Loucy (cell line): Measurements from ENCODE around the gene ASB10.

Experiments used
- H2AFZ ChIP-seq: fragments of 200-600 bp; sonication (generic); 2 replicates; pipeline ENCODE4 v1.6.0; 2016; ENCODE audit warnings: antibody characterized with exemption, mild to moderate bottlenecking, low read length, moderate library complexity
- H3F3A ChIP-seq: fragments of 200-600 bp; 2 replicates; pipeline ENCODE4 v1.6.0; 2016; ENCODE audit warnings: antibody characterized with exemption, low read depth, mild to moderate bottlenecking
- H3K27me3 ChIP-seq: fragments of 200-600 bp; sonication (generic); 2 replicates; pipeline ENCODE4 v1.6.1; 2014; ENCODE audit warnings: low read length, mild to moderate bottlenecking; ENCODE audit not compliant: insufficient read depth, poor library complexity, severe bottlenecking
- H3K36me3 ChIP-seq: fragments of 200-600 bp; sonication (generic); 2 replicates; pipeline ENCODE4 v1.6.1; 2016; ENCODE audit warnings: low read length; ENCODE audit not compliant: insufficient read depth
- H3K4me1 ChIP-seq: fragments of 200-600 bp; sonication (generic); 2 replicates; pipeline ENCODE4 v1.5.1; 2014; ENCODE audit warnings: low read length, mild to moderate bottlenecking; ENCODE audit not compliant: insufficient read depth, poor library complexity, severe bottlenecking
- H3K4me2 ChIP-seq: fragments of 200-600 bp; sonication (generic); 2 replicates; pipeline ENCODE4 v1.6.0; 2014; ENCODE audit warnings: antibody characterized with exemption, low read length, low read depth, mild to moderate bottlenecking; ENCODE audit not compliant: poor library complexity, severe bottlenecking
- H3K4me3 ChIP-seq: fragments of 200-600 bp; sonication (generic); 2 replicates; pipeline ENCODE4 v1.5.1; 2014; ENCODE audit warnings: low read length, mild to moderate bottlenecking, mixed read lengths; ENCODE audit not compliant: poor library complexity, severe bottlenecking
- H3K79me2 ChIP-seq: fragments of 200-600 bp; sonication (generic); 2 replicates; pipeline ENCODE4 v1.6.1; 2014; ENCODE audit warnings: low read length; ENCODE audit not compliant: insufficient read depth
- H3K9ac ChIP-seq: fragments of 200-600 bp; sonication (generic); 2 replicates; pipeline ENCODE4 v1.6.0; 2014; ENCODE audit warnings: mild to moderate bottlenecking, low read depth, low read length, moderate library complexity; ENCODE audit not compliant: poor library complexity, severe bottlenecking
- H3K9me2 ChIP-seq: fragments of 200-600 bp; sonication (generic); replicated peaks from 2 replicates; pipeline ENCODE4 v1.6.1; 2016; ENCODE audit warnings: low read depth, low read length, mixed read lengths
- H3K9me3 ChIP-seq: fragments of 200-600 bp; sonication (generic); 2 replicates; pipeline ENCODE4 v1.6.1; 2014; ENCODE audit warnings: mild to moderate bottlenecking, antibody characterized with exemption, low read length, low read depth; ENCODE audit not compliant: insufficient read depth
- H4K20me1 ChIP-seq: fragments of 200-600 bp; sonication (generic); 2 replicates; pipeline ENCODE4 v1.6.0; 2014; ENCODE audit warnings: antibody characterized with exemption, low read length, mild to moderate bottlenecking; ENCODE audit not compliant: insufficient read depth, poor library complexity, severe bottlenecking
- EZH2phosphoT487 ChIP-seq: fragments of 200-600 bp; IDR thresholded peaks from 2 replicates; pipeline ENCODE4 v1.6.1; 2018; ENCODE audit warnings: antibody characterized with exemption, mild to moderate bottlenecking, moderate library complexity, borderline replicate concordance
- TF ChIP-seq, protein P1 (sequence below): fragments of 200-600 bp; sonication (generic); conservative IDR thresholded peaks from 2 replicates; pipeline ENCODE4 v1.5.1; 2014; ENCODE audit warnings: mild to moderate bottlenecking, antibody characterized with exemption, low read length

Gene ASB10

DNA sequence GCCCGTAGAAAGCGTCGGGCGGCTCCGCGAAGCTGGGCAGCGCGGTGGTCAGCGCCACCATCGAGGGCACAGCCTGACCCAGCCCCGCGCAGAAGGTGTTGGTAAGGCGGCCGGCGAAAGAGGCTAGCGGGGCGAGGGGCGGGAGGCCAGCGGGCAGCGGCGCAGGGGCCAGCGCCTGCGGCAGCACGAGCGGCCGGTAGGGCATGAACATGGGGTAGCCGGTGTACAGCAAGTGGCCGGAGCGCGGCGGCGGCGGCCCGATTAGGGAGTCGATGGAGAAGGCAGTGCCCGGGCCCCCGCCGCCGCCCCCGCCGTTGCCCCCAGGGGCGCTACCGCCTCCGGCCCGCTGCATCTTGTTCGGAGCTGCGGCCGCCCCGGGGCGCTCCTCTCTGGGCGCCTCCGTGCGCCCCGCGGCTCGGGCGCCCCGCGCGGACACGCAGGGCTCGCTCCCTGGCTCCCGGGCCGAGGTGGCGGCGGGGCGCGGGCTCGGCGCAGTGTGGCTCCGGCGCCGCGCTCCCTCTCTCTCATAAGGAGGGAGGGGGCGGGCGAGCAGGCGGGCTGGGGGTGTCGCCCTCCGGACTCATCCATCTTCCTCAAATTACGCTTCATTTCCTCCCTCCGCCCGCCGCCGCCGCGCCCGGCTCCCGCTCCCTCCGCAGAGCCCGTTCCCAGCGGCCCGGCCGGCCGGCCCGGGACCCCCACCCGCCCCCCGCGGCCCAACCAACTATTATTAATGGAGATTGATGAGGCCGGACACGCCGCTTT, 19.7 kb downstream of the ASB10 start, which contains the start of gene GBX1:
TSS of gene GBX1 (minus strand) at position 498 of the 765 bp plus-strand sequence. CDS start at position 352, 146 bp downstream.
- Histone ChIP-seq H3K79me2 (no peaks in the 10 kb centered on the region), H3K36me3 (no peaks in the 10 kb centered on the region), H3K27me3 (no peaks in the 10 kb centered on the region), H3K4me3 (no peak within 1 kb of the TSS), H3K9ac (no peak within 1 kb of the TSS), H3K9me2 (no peaks in the 10 kb centered on the region), H2AFZ (no peak within 1 kb of the TSS), H3F3A (no peaks in the 10 kb centered on the region), H4K20me1 (no peaks in the 10 kb centered on the region), H3K9me3 (no peaks in the 10 kb centered on the region), H3K4me1 (no peaks in the 10 kb centered on the region), H3K4me2 (no peak within 1 kb of the TSS)
- TF ChIP-seq EZH2phosphoT487 = no peak
- TF ChIP-seq, protein P1, sequence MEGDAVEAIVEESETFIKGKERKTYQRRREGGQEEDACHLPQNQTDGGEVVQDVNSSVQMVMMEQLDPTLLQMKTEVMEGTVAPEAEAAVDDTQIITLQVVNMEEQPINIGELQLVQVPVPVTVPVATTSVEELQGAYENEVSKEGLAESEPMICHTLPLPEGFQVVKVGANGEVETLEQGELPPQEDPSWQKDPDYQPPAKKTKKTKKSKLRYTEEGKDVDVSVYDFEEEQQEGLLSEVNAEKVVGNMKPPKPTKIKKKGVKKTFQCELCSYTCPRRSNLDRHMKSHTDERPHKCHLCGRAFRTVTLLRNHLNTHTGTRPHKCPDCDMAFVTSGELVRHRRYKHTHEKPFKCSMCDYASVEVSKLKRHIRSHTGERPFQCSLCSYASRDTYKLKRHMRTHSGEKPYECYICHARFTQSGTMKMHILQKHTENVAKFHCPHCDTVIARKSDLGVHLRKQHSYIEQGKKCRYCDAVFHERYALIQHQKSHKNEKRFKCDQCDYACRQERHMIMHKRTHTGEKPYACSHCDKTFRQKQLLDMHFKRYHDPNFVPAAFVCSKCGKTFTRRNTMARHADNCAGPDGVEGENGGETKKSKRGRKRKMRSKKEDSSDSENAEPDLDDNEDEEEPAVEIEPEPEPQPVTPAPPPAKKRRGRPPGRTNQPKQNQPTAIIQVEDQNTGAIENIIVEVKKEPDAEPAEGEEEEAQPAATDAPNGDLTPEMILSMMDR = no peak

- Histone ChIP-seq H3K36me3 (no peaks in the 10 kb centered on the region), H3K4me2 (no peak overlapping the region), H2AFZ (no peak overlapping the region), H3K4me1 (no peaks in the 10 kb centered on the region), H3K9me2 (no peaks in the 10 kb centered on the region), H3K27me3 (no peaks in the 10 kb centered on the region), H4K20me1 (no peaks in the 10 kb centered on the region), H3F3A (no peaks in the 10 kb centered on the region), H3K4me3 (no peak overlapping the region), H3K9ac (no peak overlapping the region), H3K79me2 (no peaks in the 10 kb centered on the region), H3K9me3 (no peaks in the 10 kb centered on the region)
- no peak for TF ChIP-seq EZH2phosphoT487
- TF ChIP-seq, protein P1 = no peak
These were observed 20.3 kb downstream of the ASB10 start for GRCh38 chr7:151166629-151167196.

GRCh38 chr7:151161757-151162156, 25.3 kb downstream of the ASB10 start:
- no peak overlapping the region for H3K4me2 ChIP-seq
- H3F3A ChIP-seq = no peaks in the 10 kb centered on the region
- H3K4me1 ChIP-seq = no peaks in the 10 kb centered on the region
- H3K9ac ChIP-seq = no peak overlapping the region
- no peak overlapping the region for H2AFZ ChIP-seq
- no peaks in the 10 kb centered on the region for H3K9me3 ChIP-seq
- H3K9me2 ChIP-seq = no peaks in the 10 kb centered on the region
- no peaks in the 10 kb centered on the region for H3K36me3 ChIP-seq
- no peaks in the 10 kb centered on the region for H3K79me2 ChIP-seq
- H3K27me3 ChIP-seq = no peaks in the 10 kb centered on the region
- no peak for TF ChIP-seq EZH2phosphoT487
- TF ChIP-seq, protein P1 = no peak
- H3K4me3 ChIP-seq = no peak overlapping the region
- H4K20me1 ChIP-seq = no peaks in the 10 kb centered on the region
